ENCODE results near the gene C7orf33. TPM values are rescaled to one million over a fixed set of nuclear protein-coding genes. Genes with fewer than 3 reads are reported as not detected.
"Not testable (repeated sequence)": the region's sequence is repeated elsewhere in the genome, so short reads cannot be mapped to it uniquely, and the experiment has no call there.

The C7orf33 gene
- total RNA-seq, 2 experiments from 2014 or later, result not detected

DNA sequence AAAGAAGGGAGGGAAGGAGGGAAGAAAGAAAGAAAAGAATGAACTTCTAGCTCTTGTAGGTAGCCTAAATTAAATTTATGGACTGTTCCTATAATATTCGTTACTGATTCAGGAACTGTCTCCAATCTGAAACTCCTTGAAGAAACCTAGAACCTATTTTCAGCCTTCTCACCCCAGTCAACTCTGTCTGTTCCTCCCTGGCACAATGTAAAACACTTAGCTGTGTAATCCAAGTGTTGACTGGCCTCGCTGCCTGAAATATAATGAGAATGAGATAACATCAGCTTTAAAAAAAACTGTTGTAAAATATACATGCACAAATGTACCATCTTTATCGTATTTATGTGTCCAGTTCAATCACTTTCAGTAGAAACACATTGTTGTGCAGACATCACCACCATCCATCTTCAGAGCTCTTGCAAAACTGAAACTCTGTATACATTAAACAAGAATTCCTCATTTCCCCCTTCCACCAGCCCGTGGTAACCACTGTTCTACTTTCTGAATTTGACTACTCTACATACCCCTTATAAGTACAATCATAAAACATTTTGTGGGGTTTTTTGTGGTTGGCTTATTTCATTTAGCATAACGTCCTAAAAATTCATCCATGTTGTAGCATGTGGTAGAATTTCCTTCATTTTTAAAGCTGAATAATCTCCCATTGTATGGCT, 6.3 kb upstream of the C7orf33 start:
- peak; percentile 42 for DNase-seq
- no peak overlapping the region for H3K4me3 Mint-ChIP-seq
- H3K27ac Mint-ChIP-seq, result no peak overlapping the region
- no peaks in the 10 kb centered on the region for H3K27me3 Mint-ChIP-seq
- no peaks in the 10 kb centered on the region for H3K9me3 Mint-ChIP-seq
- POLR2A ChIA-PET, result interaction anchor here (0.8 to 2.3 kb wide), 5 partner anchors 114 to 357 kb away, joined by 3 to 6 read pairs (median 3); partner anchors contain the start of gene CUL1
- CTCF ChIA-PET, result interaction anchor here (0.5 to 5.0 kb wide), 10 partner anchors 9 to 421 kb away, joined by 3 to 34 read pairs (median 4); no protein-coding TSS in a partner anchor
- intact Hi-C loops (cut with micrococcal nuclease), result loop anchor here (1.0 to 10.0 kb wide), 7 partner anchors 20 to 329 kb away; no protein-coding TSS in a partner anchor
- H3K4me1 Mint-ChIP-seq (ENCODE audit: low read depth), result peaks cover 17% of the 10 kb centered on the region
- H3K36me3 Mint-ChIP-seq, result no peaks in the 10 kb centered on the region

DNA sequence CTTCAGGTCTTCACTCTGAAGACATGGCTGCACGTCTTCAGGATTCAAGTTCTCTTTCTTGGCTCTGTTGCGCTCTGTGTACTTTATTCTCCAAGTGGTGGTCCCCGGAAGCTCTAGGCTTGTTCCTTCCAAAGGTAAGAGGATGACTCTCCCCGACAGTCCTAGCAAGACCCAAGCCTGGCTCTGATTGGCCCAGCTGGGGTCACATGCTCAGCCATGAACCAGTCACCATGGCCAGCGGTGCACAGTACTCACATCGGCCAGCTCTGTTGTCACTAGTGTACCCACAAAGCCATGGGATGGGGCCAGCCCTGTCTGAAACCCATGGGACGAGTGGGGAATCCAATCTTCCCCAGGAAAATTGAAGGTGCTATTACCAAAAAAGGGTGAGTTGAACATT, 5.2 kb upstream of the C7orf33 start:
- peaks cover 16% of the 10 kb centered on the region for H3K4me1 Mint-ChIP-seq (ENCODE audit: low read depth)
- no peak for DNase-seq
- no peak overlapping the region for H3K4me3 Mint-ChIP-seq
- CTCF ChIA-PET, result interaction anchor here (2.2 to 5.0 kb wide), 2 partner anchors 10 to 420 kb away, joined by 4 to 34 read pairs; no protein-coding TSS in a partner anchor
- intact Hi-C loops (cut with micrococcal nuclease), result loop anchor here (2.0 to 10.0 kb wide), 2 partner anchors 111 to 269 kb away; no protein-coding TSS in a partner anchor
- H3K36me3 Mint-ChIP-seq, result no peaks in the 10 kb centered on the region
- no peaks in the 10 kb centered on the region for H3K9me3 Mint-ChIP-seq
- peaks cover 2% of the 10 kb centered on the region for H3K27me3 Mint-ChIP-seq
- POLR2A ChIA-PET, result interaction anchor here (2.3 kb wide), 1 partner anchor 113 kb away, joined by 6 read pairs; the partner anchor contains the start of gene CUL1
- no peak overlapping the region for H3K27ac Mint-ChIP-seq

DNA sequence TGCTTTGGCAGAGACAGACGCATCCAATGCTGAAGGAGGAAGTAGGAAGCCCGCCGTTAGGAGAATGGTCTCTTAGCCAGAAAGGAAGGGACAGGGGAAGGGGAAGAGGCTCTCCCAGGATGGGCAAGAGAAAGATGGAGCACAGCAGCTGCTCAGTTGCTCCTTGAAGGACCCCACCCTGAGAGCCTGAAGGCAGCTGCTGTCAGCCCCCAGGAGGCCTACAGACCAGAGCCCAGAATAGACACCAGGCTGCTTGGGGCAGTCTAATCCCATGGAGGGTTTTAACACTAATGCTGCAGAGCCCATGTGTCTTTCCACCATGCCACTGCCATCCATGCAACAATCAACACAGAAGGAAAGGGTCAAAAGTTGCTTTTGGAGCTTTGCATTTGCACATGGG, 3.5 kb upstream of the C7orf33 start:
- CTCF ChIA-PET, result interaction anchor here (5.0 kb wide), 1 partner anchor 12 kb away, joined by 34 read pairs; no protein-coding TSS in a partner anchor
- POLR2A ChIA-PET, result no interaction called here
- H3K9me3 Mint-ChIP-seq, result no peaks in the 10 kb centered on the region
- H3K4me3 Mint-ChIP-seq, result no peak overlapping the region
- peaks cover 16% of the 10 kb centered on the region for H3K4me1 Mint-ChIP-seq (ENCODE audit: low read depth)
- no peak for DNase-seq
- H3K27ac Mint-ChIP-seq, result no peak overlapping the region
- H3K27me3 Mint-ChIP-seq, result peaks cover 7% of the 10 kb centered on the region
- no peaks in the 10 kb centered on the region for H3K36me3 Mint-ChIP-seq
- intact Hi-C loops (cut with micrococcal nuclease), result loop anchor here (10.0 kb wide), 1 partner anchor 268 kb away; no protein-coding TSS in a partner anchor

DNA sequence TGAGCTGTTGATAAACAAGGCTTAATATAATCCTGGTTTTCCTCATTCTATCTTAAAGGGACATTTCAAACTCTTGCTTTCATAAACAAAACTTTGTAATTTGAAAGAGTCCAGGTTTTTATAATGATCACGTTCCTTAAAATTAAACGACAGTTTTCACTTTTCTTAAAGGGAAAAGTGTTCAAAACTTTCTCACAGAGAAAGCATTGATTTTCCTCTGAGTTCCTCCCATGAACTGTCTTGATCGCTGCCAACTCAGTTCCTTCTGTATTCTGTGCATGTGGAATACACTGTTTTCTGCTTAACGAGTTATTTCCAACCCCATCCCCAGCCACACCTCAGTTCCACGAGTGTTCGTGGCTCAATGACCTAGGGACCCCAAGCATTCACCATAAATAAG, 2.4 kb upstream of the C7orf33 start:
- intact Hi-C loops (cut with micrococcal nuclease), result loop anchor here (10.0 kb wide), 1 partner anchor 267 kb away; no protein-coding TSS in a partner anchor
- Mint-ChIP-seq H3K9me3 (no peaks in the 10 kb centered on the region), H3K27me3 (peaks cover 7% of the 10 kb centered on the region), H3K27ac (no peak overlapping the region), H3K4me3 (no peak overlapping the region), H3K4me1 (ENCODE audit: low read depth) (peaks cover 16% of the 10 kb centered on the region), H3K36me3 (no peaks in the 10 kb centered on the region)
- DNase-seq, result no peak
- POLR2A ChIA-PET, result no interaction called here
- CTCF ChIA-PET, result interaction anchor here (5.0 kb wide), 1 partner anchor 13 kb away, joined by 34 read pairs; no protein-coding TSS in a partner anchor

DNA sequence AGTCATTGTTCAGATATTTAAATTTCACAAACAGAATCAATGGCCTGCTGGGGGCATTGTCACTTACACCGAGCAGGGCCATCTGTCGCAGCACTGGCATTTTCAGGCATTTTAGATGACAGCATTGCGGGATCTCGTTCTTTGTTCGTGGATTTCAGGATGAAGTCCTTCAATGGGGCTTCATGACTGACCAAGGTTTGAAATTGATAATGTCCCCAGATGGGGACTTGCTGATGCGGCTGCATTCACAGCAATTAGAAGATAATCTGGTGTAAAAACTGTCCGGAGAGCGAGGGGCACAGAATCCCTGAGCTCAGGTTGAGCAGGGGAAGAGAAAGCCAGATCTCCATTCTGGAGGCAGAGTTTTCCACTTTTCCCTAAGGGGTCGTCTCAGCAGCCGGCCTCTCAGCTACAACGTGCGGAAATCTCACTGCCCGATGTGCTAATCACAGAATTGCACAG, 1.9 kb upstream of the C7orf33 start:
- POLR2A ChIA-PET, result no interaction called here
- H3K36me3 Mint-ChIP-seq, result no peaks in the 10 kb centered on the region
- peaks cover 16% of the 10 kb centered on the region for H3K4me1 Mint-ChIP-seq (ENCODE audit: low read depth)
- CTCF ChIA-PET, result interaction anchor here (5.0 kb wide), 1 partner anchor 14 kb away, joined by 34 read pairs; no protein-coding TSS in a partner anchor
- no peak for DNase-seq
- H3K9me3 Mint-ChIP-seq, result no peaks in the 10 kb centered on the region
- intact Hi-C loops (cut with micrococcal nuclease), result loop anchor here (10.0 kb wide), 1 partner anchor 266 kb away; no protein-coding TSS in a partner anchor
- no peak overlapping the region for H3K27ac Mint-ChIP-seq
- no peak overlapping the region for H3K4me3 Mint-ChIP-seq
- peaks cover 7% of the 10 kb centered on the region for H3K27me3 Mint-ChIP-seq

DNA sequence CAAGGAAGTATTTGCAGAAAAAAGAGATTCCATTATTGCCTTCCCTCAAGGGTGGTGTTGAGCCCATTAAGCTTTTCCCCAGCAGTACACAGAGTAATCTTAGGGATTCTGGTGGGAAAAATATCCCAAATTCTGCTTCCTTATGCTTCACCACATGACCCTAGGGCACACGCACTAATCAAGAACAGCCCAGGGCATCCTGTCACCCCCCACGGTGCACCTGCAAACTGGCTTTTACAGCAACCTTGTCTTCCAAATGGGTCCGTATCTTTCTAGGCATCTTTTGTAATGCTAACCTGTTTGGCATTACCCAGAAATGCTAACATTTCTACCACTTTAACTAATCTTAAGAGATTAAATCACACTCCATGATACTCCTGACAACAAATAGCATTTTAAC, 926 bp upstream of the C7orf33 start:
- Mint-ChIP-seq H3K36me3 (no peaks in the 10 kb centered on the region), H3K4me3 (no peak overlapping the region), H3K9me3 (no peaks in the 10 kb centered on the region), H3K4me1 (ENCODE audit: low read depth) (peaks cover 7% of the 10 kb centered on the region), H3K27ac (no peak overlapping the region), H3K27me3 (peaks cover 10% of the 10 kb centered on the region)
- ChIA-PET CTCF (no interaction called here), POLR2A (no interaction called here)
- intact Hi-C loops (cut with micrococcal nuclease), result loop anchor here (10.0 kb wide), 1 partner anchor 265 kb away; no protein-coding TSS in a partner anchor
- no peak for DNase-seq

DNA sequence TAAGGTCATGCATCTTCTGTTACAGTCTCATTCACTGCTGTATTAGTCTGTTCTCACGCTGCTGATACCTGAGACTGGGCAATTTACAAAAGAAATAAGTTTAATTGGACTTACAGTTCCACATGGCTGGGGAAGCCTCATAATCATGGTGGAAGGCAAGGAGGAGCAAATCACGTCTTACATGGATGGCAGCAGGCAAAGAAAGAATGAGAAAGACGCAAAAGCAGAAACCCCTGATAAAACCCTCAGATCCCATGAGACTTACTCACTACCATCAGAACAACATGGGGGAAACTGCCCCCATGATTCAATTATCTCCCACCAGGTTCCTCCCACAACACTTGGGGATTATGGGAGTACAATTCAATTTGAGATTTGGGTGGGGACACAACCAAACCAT, 5.8 kb downstream of the C7orf33 start:
- H3K27me3 Mint-ChIP-seq; H3K36me3 Mint-ChIP-seq; H3K27ac Mint-ChIP-seq; DNase-seq; intact Hi-C loops (cut with micrococcal nuclease); POLR2A ChIA-PET; CTCF ChIA-PET; H3K4me1 Mint-ChIP-seq (ENCODE audit: low read depth); H3K4me3 Mint-ChIP-seq; H3K9me3 Mint-ChIP-seq: not testable (repeated sequence)

DNA sequence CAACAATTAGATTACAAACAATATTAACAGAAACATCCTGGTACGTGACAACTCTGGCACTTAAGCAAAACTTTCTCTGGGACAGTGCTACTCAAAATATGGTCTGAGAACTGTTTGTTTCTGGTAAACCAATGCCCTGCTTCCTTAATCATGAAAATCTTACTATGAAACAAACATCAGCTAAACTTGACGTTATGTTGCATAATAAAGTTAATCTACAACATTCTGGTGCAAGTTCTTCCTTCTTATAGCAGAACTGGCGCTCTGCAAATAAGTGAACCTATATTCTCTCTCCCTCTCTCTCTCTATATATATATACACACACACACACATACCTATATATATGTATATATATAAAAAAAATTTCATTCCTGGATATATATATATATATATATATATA, 7.8 kb downstream of the C7orf33 start:
- Mint-ChIP-seq H3K4me1 (ENCODE audit: low read depth) (no peaks in the 10 kb centered on the region), H3K4me3 (no peak overlapping the region), H3K27me3 (peaks cover 10% of the 10 kb centered on the region), H3K9me3 (no peaks in the 10 kb centered on the region), H3K27ac (no peak overlapping the region), H3K36me3 (no peaks in the 10 kb centered on the region)
- POLR2A ChIA-PET, result no interaction called here
- CTCF ChIA-PET, result no interaction called here
- intact Hi-C loops (cut with micrococcal nuclease), result no loop called here
- DNase-seq, result no peak

DNA sequence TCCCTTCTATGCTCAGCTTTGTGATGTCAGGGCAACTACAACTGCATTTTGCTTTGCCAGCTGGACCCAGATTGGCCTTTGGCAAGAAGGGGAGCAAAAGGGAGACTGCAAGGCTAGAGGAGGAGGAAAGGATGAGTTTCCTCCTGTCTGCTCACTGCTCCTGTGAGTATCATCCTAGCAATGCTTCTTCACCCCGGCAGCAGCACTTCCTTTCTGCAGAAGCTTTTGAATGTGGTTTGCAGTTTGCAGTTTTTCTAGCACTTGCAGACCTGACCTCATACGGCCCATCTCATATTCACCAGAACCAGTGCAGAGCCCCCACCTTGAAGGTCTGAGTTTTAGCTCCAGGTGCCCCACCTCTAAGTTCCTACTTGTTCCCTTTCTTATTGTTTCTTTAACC, 14.8 kb downstream of the C7orf33 start:
- Mint-ChIP-seq H3K4me3 (no peak overlapping the region), H3K27me3 (peaks cover 19% of the 10 kb centered on the region), H3K4me1 (ENCODE audit: low read depth) (peaks cover 11% of the 10 kb centered on the region), H3K9me3 (peaks cover 21% of the 10 kb centered on the region), H3K27ac (no peak overlapping the region), H3K36me3 (peaks cover 8% of the 10 kb centered on the region)
- intact Hi-C loops (cut with micrococcal nuclease), result no loop called here
- no peak for DNase-seq
- POLR2A ChIA-PET, result no interaction called here
- CTCF ChIA-PET, result no interaction called here

DNA sequence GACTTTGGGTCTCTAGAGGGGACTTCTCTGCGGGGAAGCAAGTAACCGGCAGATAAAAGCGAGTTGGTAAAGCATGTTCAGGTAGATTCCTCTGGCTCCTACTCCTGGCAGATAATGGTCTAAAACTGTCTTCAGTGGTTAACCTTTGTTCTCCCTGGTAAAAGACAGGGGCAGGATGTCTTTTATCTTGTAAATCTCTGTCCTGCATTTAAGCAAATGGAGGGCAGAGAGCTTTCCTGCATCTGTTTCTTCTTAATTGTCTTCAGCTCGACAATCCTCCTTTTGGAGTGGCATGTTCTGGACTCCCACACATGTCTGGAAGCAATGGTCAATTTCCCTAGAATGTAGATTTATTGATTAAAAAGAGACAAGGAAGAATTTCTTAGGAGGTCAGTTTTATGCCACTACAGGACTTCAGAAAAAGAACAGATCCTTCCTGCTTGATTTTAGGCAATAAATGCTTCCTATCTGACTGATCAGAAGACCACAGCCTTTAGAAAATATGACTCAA, 16.6 kb downstream of the C7orf33 start:
- POLR2A ChIA-PET, result interaction anchor here (0.6 kb wide), 1 partner anchor 11 kb away, joined by 3 read pairs; no protein-coding TSS in a partner anchor
- CTCF ChIA-PET, result no interaction called here
- H3K36me3 Mint-ChIP-seq, result peaks cover 8% of the 10 kb centered on the region
- H3K27me3 Mint-ChIP-seq, result peaks cover 19% of the 10 kb centered on the region
- peaks cover 21% of the 10 kb centered on the region for H3K9me3 Mint-ChIP-seq
- no peak overlapping the region for H3K4me3 Mint-ChIP-seq
- H3K27ac Mint-ChIP-seq, result no peak overlapping the region
- DNase-seq, result no peak
- H3K4me1 Mint-ChIP-seq (ENCODE audit: low read depth), result peaks cover 11% of the 10 kb centered on the region
- intact Hi-C loops (cut with micrococcal nuclease), result no loop called here

DNA sequence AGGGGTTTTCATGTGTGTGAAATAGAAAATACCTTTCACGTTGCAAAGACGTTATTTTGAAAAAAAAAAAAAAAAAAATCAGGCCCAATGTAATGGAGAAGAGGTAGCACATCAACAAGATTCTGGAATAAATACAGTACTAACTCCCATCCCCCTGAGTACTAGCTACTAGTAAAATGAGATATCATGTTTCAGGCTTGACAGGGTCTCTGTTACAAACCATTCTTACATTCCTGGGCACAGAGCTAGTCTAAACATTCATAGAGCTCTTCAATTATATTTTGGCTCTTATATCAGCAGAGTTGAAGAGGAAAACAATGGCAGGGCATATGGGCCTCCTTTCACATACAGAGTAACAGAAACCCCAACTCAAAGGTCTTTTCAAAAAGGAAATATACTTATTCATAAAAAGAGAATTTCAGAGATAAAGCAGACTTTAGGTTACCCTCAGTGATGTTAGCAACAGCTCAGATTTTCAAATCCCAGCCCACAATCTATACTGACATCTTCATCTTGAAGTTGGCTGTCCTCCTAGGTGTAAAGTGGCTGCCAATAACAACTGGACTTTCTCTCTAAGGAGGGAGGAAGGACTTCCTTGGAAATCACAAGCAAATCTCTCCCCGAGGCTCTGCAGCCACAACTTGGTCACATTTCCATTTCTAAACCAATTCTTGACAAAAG, 18.6 kb downstream of the C7orf33 start:
- CTCF ChIA-PET, result interaction anchor here (0.6 to 0.7 kb wide), 2 partner anchors 84 to 353 kb away, joined by 3 to 5 read pairs; no protein-coding TSS in a partner anchor
- POLR2A ChIA-PET, result interaction anchor here (0.6 kb wide), 1 partner anchor 187 kb away, joined by 5 read pairs; no protein-coding TSS in a partner anchor
- intact Hi-C loops (cut with micrococcal nuclease), result no loop called here
- peaks cover 11% of the 10 kb centered on the region for H3K4me1 Mint-ChIP-seq (ENCODE audit: low read depth)
- H3K4me3 Mint-ChIP-seq, result no peak overlapping the region
- H3K27ac Mint-ChIP-seq, result no peak overlapping the region
- no peak for DNase-seq
- peaks cover 4% of the 10 kb centered on the region for H3K36me3 Mint-ChIP-seq
- H3K9me3 Mint-ChIP-seq, result peaks cover 16% of the 10 kb centered on the region
- H3K27me3 Mint-ChIP-seq, result peaks cover 18% of the 10 kb centered on the region

DNA sequence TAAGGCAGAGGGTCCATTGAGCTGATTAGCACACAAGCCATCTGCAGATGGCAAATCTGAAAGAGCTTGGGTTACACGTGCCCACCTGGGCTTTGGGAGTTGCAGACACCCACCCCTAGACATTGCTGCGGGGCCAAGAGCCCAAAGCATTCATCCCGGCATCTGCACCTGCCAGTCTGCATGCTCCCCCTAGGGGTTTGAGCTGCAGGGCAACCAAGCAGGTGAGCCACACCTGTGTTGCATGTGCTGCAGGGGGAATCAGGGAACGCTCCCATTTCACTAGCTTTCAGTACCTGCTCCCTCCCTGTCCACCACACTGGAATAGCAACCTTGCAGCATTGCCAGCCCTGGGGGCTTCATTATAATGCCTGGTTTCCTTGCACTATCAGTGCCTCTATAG, 21.1 kb downstream of the C7orf33 start:
- peaks cover 2% of the 10 kb centered on the region for H3K9me3 Mint-ChIP-seq
- peaks cover 16% of the 10 kb centered on the region for H3K27me3 Mint-ChIP-seq
- intact Hi-C loops (cut with micrococcal nuclease), result loop anchor here (10.0 kb wide), 1 partner anchor 63 kb away; no protein-coding TSS in a partner anchor
- no peak overlapping the region for H3K27ac Mint-ChIP-seq
- H3K36me3 Mint-ChIP-seq, result no peaks in the 10 kb centered on the region
- peaks cover 11% of the 10 kb centered on the region for H3K4me1 Mint-ChIP-seq (ENCODE audit: low read depth)
- no peak for DNase-seq
- CTCF ChIA-PET, result no interaction called here
- no peak overlapping the region for H3K4me3 Mint-ChIP-seq
- POLR2A ChIA-PET, result no interaction called here
